Measurements from ENCODE around the gene SRPX2. TPM values are rescaled to one million over a fixed set of nuclear protein-coding genes. Genes with fewer than 3 reads are reported as not detected.

SRPX2 gene
- total RNA-seq, 6 donors from 2014 or later: 14.6 to 39.8 (median 23.4) TPM

- Histone ChIP-seq H3K9me3 (no peaks in the 10 kb centered on the region), H3K27ac (no peak overlapping the region), H3K4me1 (no peaks in the 10 kb centered on the region), H3K27me3 (no peaks in the 10 kb centered on the region), H3K36me3 (no peaks in the 10 kb centered on the region), H3K4me3 (no peak overlapping the region)
- ATAC-seq (ENCODE audit: low FRiP score in 2 of 2): no peak
- TF ChIP-seq EP300 (IDR thresholded peaks at IDR 0.05): no peak
- no peak for TF ChIP-seq POLR2AphosphoS5 (IDR thresholded peaks at IDR 0.05)
- TF ChIP-seq CTCF (IDR thresholded peaks at IDR 0.05): no peak
- no peak for TF ChIP-seq POLR2A (IDR thresholded peaks at IDR 0.05)
- DNase-seq: no peak
These were observed 54.6 kb downstream of the SRPX2 start for GRCh38 chrX:100698551-100698950.

- H3K9me3 ChIP-seq: no peaks in the 10 kb centered on the region
- 92 to 100% methylated on average over 1 of the region's 1 CpG for WGBS, 2 donors
- DNase-seq: no peak
- no peak overlapping the region for H3K4me3 ChIP-seq
- no peak overlapping the region for H3K27ac ChIP-seq
- H3K27me3 ChIP-seq: no peaks in the 10 kb centered on the region
- TF ChIP-seq CTCF (IDR thresholded peaks at IDR 0.05) (no peak), POLR2A (IDR thresholded peaks at IDR 0.05) (no peak), POLR2AphosphoS5 (IDR thresholded peaks at IDR 0.05) (no peak), EP300 (IDR thresholded peaks at IDR 0.05) (no peak)
- ATAC-seq (ENCODE audit: low FRiP score in 2 of 2): no peak
- H3K36me3 ChIP-seq: no peaks in the 10 kb centered on the region
- H3K4me1 ChIP-seq: no peaks in the 10 kb centered on the region
These were observed 56.8 kb downstream of the SRPX2 start for GRCh38 chrX:100700809-100701208.

GRCh38 chrX:100704581-100705203 is 60.7 kb downstream of the SRPX2 start:
- Histone ChIP-seq H3K36me3 (no peaks in the 10 kb centered on the region), H3K4me3 (no peak overlapping the region), H3K9me3 (no peaks in the 10 kb centered on the region), H3K27me3 (no peaks in the 10 kb centered on the region), H3K27ac (no peak overlapping the region), H3K4me1 (no peaks in the 10 kb centered on the region)
- WGBS, 2 donors: 46 to 50% methylated on average over 3 of the region's 3 CpGs
- ATAC-seq (ENCODE audit: low FRiP score in 2 of 2) (no peak), DNase-seq (no peak)
- TF ChIP-seq POLR2AphosphoS5 (IDR thresholded peaks at IDR 0.05) (no peak), CTCF (IDR thresholded peaks at IDR 0.05) (no peak), POLR2A (IDR thresholded peaks at IDR 0.05) (no peak), EP300 (IDR thresholded peaks at IDR 0.05) (no peak)

GRCh38 chrX:100710816-100711215 is 66.8 kb downstream of the SRPX2 start:
- H3K36me3 ChIP-seq: no peaks in the 10 kb centered on the region
- no peak for TF ChIP-seq POLR2A (IDR thresholded peaks at IDR 0.05)
- no peak for TF ChIP-seq POLR2AphosphoS5 (IDR thresholded peaks at IDR 0.05)
- no peak for TF ChIP-seq CTCF (IDR thresholded peaks at IDR 0.05)
- TF ChIP-seq EP300 (IDR thresholded peaks at IDR 0.05): no peak
- no peak for DNase-seq
- WGBS, 2 donors: 38 to 43% methylated on average over 3 of the region's 3 CpGs
- no peak overlapping the region for H3K4me3 ChIP-seq
- H3K27ac ChIP-seq: no peak overlapping the region
- H3K4me1 ChIP-seq: no peaks in the 10 kb centered on the region
- no peak for ATAC-seq (ENCODE audit: low FRiP score in 2 of 2)
- no peaks in the 10 kb centered on the region for H3K27me3 ChIP-seq
- no peaks in the 10 kb centered on the region for H3K9me3 ChIP-seq

- DNase-seq (no peak), ATAC-seq (ENCODE audit: low FRiP score in 2 of 2) (no peak)
- no peak overlapping the region for H3K27ac ChIP-seq
- no peaks in the 10 kb centered on the region for H3K9me3 ChIP-seq
- no peak overlapping the region for H3K4me3 ChIP-seq
- H3K4me1 ChIP-seq: no peaks in the 10 kb centered on the region
- WGBS, 2 donors: 80 to 89% methylated on average over 5 to 8 of the region's 8 CpGs
- H3K27me3 ChIP-seq: no peaks in the 10 kb centered on the region
- TF ChIP-seq CTCF (IDR thresholded peaks at IDR 0.05): no peak
- no peak for TF ChIP-seq POLR2A (IDR thresholded peaks at IDR 0.05)
- no peak for TF ChIP-seq EP300 (IDR thresholded peaks at IDR 0.05)
- TF ChIP-seq POLR2AphosphoS5 (IDR thresholded peaks at IDR 0.05): no peak
- H3K36me3 ChIP-seq: no peaks in the 10 kb centered on the region
These were observed 73.4 kb downstream of the SRPX2 start for GRCh38 chrX:100717363-100717762.
